Measurements from ENCODE around the gene LRTM2. TPM values are rescaled to one million over a fixed set of nuclear protein-coding genes. Genes with fewer than 3 reads are reported as not detected.

The LRTM2 gene
- total RNA-seq, 1 donor from 2014 or later: not detected

GRCh38 chr12:1839956-1840951 is 19.9 kb downstream of the LRTM2 start:
- H3K9me3 ChIP-seq (ENCODE audit: low read depth): no peaks in the 10 kb centered on the region
- H3K36me3 Mint-ChIP-seq: no peaks in the 10 kb centered on the region
- peaks cover 13% of the 10 kb centered on the region for H3K27me3 Mint-ChIP-seq (ENCODE audit: insufficient read depth, low read depth)
- H3F3A ChIP-seq (ENCODE audit: low read depth): no peaks in the 10 kb centered on the region
- H3K4me3 Mint-ChIP-seq: peak overlapping the region; percentile 15
- no peak overlapping the region for H3K4me3 ChIP-seq
- H4K20me1 ChIP-seq (ENCODE audit: low read depth): no peaks in the 10 kb centered on the region
- peak overlapping the region; percentile 88 for H3K27ac Mint-ChIP-seq
- H3K4me1 Mint-ChIP-seq: peaks cover 76% of the 10 kb centered on the region
- H2AFZ ChIP-seq (replicated peaks): no peak overlapping the region
- no peak for DNase-seq (ENCODE audit: low spot score)
- H3K27ac ChIP-seq: no peak overlapping the region
- no peak for TF ChIP-seq EZH2 (IDR thresholded peaks at IDR 0.05)
- no peak for TF ChIP-seq CTCF (IDR thresholded peaks at IDR 0.05)
- TF ChIP-seq EZH2phosphoT487 (IDR thresholded peaks at IDR 0.05): no peak
- H3K4me2 ChIP-seq: no peak overlapping the region
- peaks cover 6% of the 10 kb centered on the region for H3K4me1 ChIP-seq
- no peaks in the 10 kb centered on the region for H3K9me3 Mint-ChIP-seq
- H3K79me2 ChIP-seq (ENCODE audit: low read depth): no peaks in the 10 kb centered on the region
- no peak overlapping the region for H3K9ac ChIP-seq
- H3K27me3 ChIP-seq: peaks cover 9% of the 10 kb centered on the region
- H3K36me3 ChIP-seq: no peaks in the 10 kb centered on the region

- Histone ChIP-seq H3K4me3 (no peak overlapping the region), H3K9ac (no peak overlapping the region), H3F3A (ENCODE audit: low read depth) (no peaks in the 10 kb centered on the region), H4K20me1 (ENCODE audit: low read depth) (no peaks in the 10 kb centered on the region), H3K4me2 (no peak overlapping the region), H3K9me3 (ENCODE audit: low read depth) (no peaks in the 10 kb centered on the region), H3K36me3 (no peaks in the 10 kb centered on the region), H3K27ac (no peak overlapping the region), H3K79me2 (ENCODE audit: low read depth) (no peaks in the 10 kb centered on the region), H2AFZ (replicated peaks) (no peak overlapping the region), H3K27me3 (peaks cover 9% of the 10 kb centered on the region), H3K4me1 (peaks cover 6% of the 10 kb centered on the region)
- no peaks in the 10 kb centered on the region for H3K9me3 Mint-ChIP-seq
- no peak overlapping the region for H3K4me3 Mint-ChIP-seq
- H3K36me3 Mint-ChIP-seq: no peaks in the 10 kb centered on the region
- H3K4me1 Mint-ChIP-seq: peaks cover 75% of the 10 kb centered on the region
- no peak for DNase-seq (ENCODE audit: low spot score)
- TF ChIP-seq EZH2phosphoT487 (IDR thresholded peaks at IDR 0.05) (no peak), CTCF (IDR thresholded peaks at IDR 0.05) (no peak), EZH2 (IDR thresholded peaks at IDR 0.05) (no peak)
- peak overlapping the region; percentile 53 for H3K27ac Mint-ChIP-seq
- peaks cover 15% of the 10 kb centered on the region for H3K27me3 Mint-ChIP-seq (ENCODE audit: insufficient read depth, low read depth)
These were observed 20.6 kb downstream of the LRTM2 start for GRCh38 chr12:1840981-1841425.

- Histone ChIP-seq H3K79me2 (ENCODE audit: low read depth) (no peaks in the 10 kb centered on the region), H3K9ac (no peak overlapping the region), H3K4me1 (peaks cover 6% of the 10 kb centered on the region), H3K9me3 (ENCODE audit: low read depth) (no peaks in the 10 kb centered on the region), H3K36me3 (no peaks in the 10 kb centered on the region), H3K27ac (no peak overlapping the region), H3K4me2 (no peak overlapping the region), H2AFZ (replicated peaks) (no peak overlapping the region), H4K20me1 (ENCODE audit: low read depth) (no peaks in the 10 kb centered on the region), H3F3A (ENCODE audit: low read depth) (no peaks in the 10 kb centered on the region), H3K4me3 (no peak overlapping the region), H3K27me3 (peaks cover 9% of the 10 kb centered on the region)
- H3K36me3 Mint-ChIP-seq: no peaks in the 10 kb centered on the region
- TF ChIP-seq EZH2phosphoT487 (IDR thresholded peaks at IDR 0.05) (no peak), CTCF (IDR thresholded peaks at IDR 0.05) (no peak), EZH2 (IDR thresholded peaks at IDR 0.05) (no peak)
- peaks cover 18% of the 10 kb centered on the region for H3K27me3 Mint-ChIP-seq (ENCODE audit: insufficient read depth, low read depth)
- DNase-seq (ENCODE audit: low spot score): no peak
- no peak overlapping the region for H3K4me3 Mint-ChIP-seq
- H3K9me3 Mint-ChIP-seq: no peaks in the 10 kb centered on the region
- H3K4me1 Mint-ChIP-seq: peaks cover 71% of the 10 kb centered on the region
- H3K27ac Mint-ChIP-seq: peak overlapping the region; percentile 53
These were observed 21.3 kb downstream of the LRTM2 start for GRCh38 chr12:1841586-1842182.
